Lower lobe of right lung (tissue), 2 donors: ENCODE measurements around the gene XPO5. TPM values are rescaled to one million over a fixed set of nuclear protein-coding genes. Genes with fewer than 3 reads are reported as not detected.
A peak's percentile ranks its signal among the peaks of the same experiment; 100 is the strongest.

Source experiments
- ATAC-seq, 2 donors: fragments of 200-7000 bp; cut with Tn5 transposase; one replicate each; pipeline ENCODE4 v1.9.1; 2020 to 2022; ENCODE audit warnings: mild to moderate bottlenecking in 2 of 2, moderate library complexity in 2 of 2
- DNase-seq: peaks from one replicate; pipeline ENCODE4 v3.0.0-alpha.2; 2020
- H3K27ac ChIP-seq: fragments of 200-600 bp; one replicate; pipeline ENCODE4 v1.8.0; 2022
- H3K27me3 ChIP-seq: fragments of 200-600 bp; one replicate; pipeline ENCODE4 v1.8.0; 2022; ENCODE audit warnings: low read depth
- H3K36me3 ChIP-seq: fragments of 200-600 bp; one replicate; pipeline ENCODE4 v1.8.0; 2022; ENCODE audit warnings: mild to moderate bottlenecking
- H3K4me1 ChIP-seq: fragments of 200-600 bp; one replicate; pipeline ENCODE4 v1.8.0; 2022
- H3K4me3 ChIP-seq: fragments of 200-600 bp; one replicate; pipeline ENCODE4 v1.8.0; 2022; ENCODE audit warnings: mild to moderate bottlenecking
- H3K9me3 ChIP-seq: fragments of 200-600 bp; one replicate; pipeline ENCODE4 v1.8.0; 2022
- CTCF ChIP-seq: fragments of 200-600 bp; IDR thresholded peaks from one replicate; pipeline ENCODE4 v1.8.0; 2022; ENCODE audit warnings: antibody characterized with exemption, mild to moderate bottlenecking
- intact Hi-C: fragments of 100-400 bp; cut with DNase I; formaldehyde crosslinking; loops from one replicate; pipeline ENCODE4 v1.11.0; 2022
- total RNA-seq: library from RNA; stranded (reverse); fragmentation: NEBNext Ultra II Directional; extraction: Animal tissue kit (Norgen Biotek cat#: 25700); gene quantifications from one replicate; pipeline ENCODE4 v1.2.1, GENCODE V29; 2021
- donor health status: DM: no; HTN: yes; CAD: no; lungs with severe emphysema.

Gene XPO5
- total RNA-seq, 1 donor from 2014 or later = 29.9 TPM

- H3K27ac ChIP-seq = no peak overlapping the region
- peaks cover 48% of the 10 kb centered on the region for H3K36me3 ChIP-seq
- peak overlapping the region; percentile 83 for H3K4me3 ChIP-seq
- H3K9me3 ChIP-seq = no peaks in the 10 kb centered on the region
- intact Hi-C loops = no loop called here
- DNase-seq (no peak), ATAC-seq (no peak)
- H3K27me3 ChIP-seq = peaks cover 17% of the 10 kb centered on the region
- peaks cover 22% of the 10 kb centered on the region for H3K4me1 ChIP-seq
- TF ChIP-seq CTCF = no peak
Observed at GRCh38 chr6:43508481-43509141, 67.2 kb downstream of the XPO5 start.

GRCh38 chr6:43506667-43507471 is 69.0 kb downstream of the XPO5 start:
- H3K27me3 ChIP-seq = peaks cover 17% of the 10 kb centered on the region
- no peaks in the 10 kb centered on the region for H3K9me3 ChIP-seq
- ATAC-seq = peak; percentile 69 to 75
- peak; percentile 77 for DNase-seq
- H3K4me1 ChIP-seq = peaks cover 20% of the 10 kb centered on the region
- intact Hi-C loops = no loop called here
- H3K27ac ChIP-seq = no peak overlapping the region
- no peak overlapping the region for H3K4me3 ChIP-seq
- peaks cover 47% of the 10 kb centered on the region for H3K36me3 ChIP-seq
- TF ChIP-seq CTCF = peak; percentile 97

GRCh38 chr6:43506171-43506570 is 69.7 kb downstream of the XPO5 start:
- ATAC-seq (no peak), DNase-seq (no peak)
- Histone ChIP-seq H3K4me3 (no peak overlapping the region), H3K9me3 (no peaks in the 10 kb centered on the region), H3K4me1 (peaks cover 20% of the 10 kb centered on the region), H3K27ac (no peak overlapping the region), H3K27me3 (peaks cover 17% of the 10 kb centered on the region), H3K36me3 (peaks cover 43% of the 10 kb centered on the region)
- no peak for TF ChIP-seq CTCF
- intact Hi-C loops = no loop called here

GRCh38 chr6:43505718-43506117 is 70.1 kb downstream of the XPO5 start:
- Histone ChIP-seq H3K4me3 (no peak overlapping the region), H3K36me3 (peaks cover 43% of the 10 kb centered on the region), H3K4me1 (peaks cover 18% of the 10 kb centered on the region), H3K27ac (no peak overlapping the region), H3K9me3 (no peaks in the 10 kb centered on the region), H3K27me3 (peaks cover 17% of the 10 kb centered on the region)
- ATAC-seq (no peak), DNase-seq (no peak)
- no peak for TF ChIP-seq CTCF
- intact Hi-C loops = no loop called here

- no peak overlapping the region for H3K4me3 ChIP-seq
- no peak for ATAC-seq
- intact Hi-C loops = no loop called here
- no peaks in the 10 kb centered on the region for H3K9me3 ChIP-seq
- peaks cover 49% of the 10 kb centered on the region for H3K36me3 ChIP-seq
- H3K27ac ChIP-seq = no peak overlapping the region
- H3K4me1 ChIP-seq = peaks cover 18% of the 10 kb centered on the region
- DNase-seq = no peak
- H3K27me3 ChIP-seq = peaks cover 17% of the 10 kb centered on the region
- TF ChIP-seq CTCF = no peak
Observed at GRCh38 chr6:43504756-43505593, 70.9 kb downstream of the XPO5 start.
